Measurements from ENCODE around the gene RHOT2. TPM values are rescaled to one million over a fixed set of nuclear protein-coding genes. Genes with fewer than 3 reads are reported as not detected.

RHOT2 gene
- total and polyA plus RNA-seq, 10 of the 15 experiments (the other 5 are each of a cell fraction or from before 2014, with no cell fraction given), result 3.7 to 174 (median 69.8) TPM

DNA sequence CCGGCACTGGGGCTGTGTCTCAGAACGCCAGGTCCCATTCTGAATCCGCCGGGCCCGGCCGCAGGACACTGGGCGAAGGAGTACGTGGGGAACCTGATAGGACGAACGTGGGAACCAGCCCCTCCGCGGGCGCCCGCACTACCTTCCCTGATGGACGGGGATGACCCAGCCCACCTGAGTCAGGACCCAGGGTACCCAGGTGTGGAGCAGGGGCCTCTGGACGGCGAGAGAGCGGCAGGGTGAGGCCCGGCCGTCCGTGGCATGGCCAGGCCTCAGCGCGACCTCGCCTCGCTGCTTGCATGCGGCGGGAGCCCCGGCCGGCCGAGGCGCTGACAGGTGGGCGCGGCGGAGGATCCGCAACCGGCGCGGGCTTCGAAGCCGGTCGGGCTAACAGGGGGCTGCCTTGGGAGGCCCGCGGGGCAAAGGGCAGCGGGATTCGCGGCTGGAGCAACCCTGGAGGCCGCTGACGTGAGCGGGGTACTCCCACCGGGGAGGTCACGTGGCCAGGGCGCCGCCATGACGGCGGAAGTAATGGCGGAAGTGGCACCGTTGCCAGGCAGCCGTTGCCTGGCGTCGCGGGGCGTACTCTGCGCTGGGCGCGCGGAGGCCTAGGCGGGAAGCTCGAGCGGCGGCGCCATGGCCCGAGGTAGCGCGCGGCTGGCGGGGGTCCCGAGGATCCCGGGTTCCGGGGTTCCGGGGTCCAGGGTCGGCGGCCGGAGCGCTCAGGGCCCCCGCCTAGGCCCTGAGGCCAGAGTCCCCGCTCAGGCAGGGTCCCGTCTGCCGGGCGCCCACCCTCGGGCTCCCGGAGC, 18.9 kb upstream of the RHOT2 start, which contains the start of gene WDR90 (continued):
- TF ChIP-seq, protein P1, sequence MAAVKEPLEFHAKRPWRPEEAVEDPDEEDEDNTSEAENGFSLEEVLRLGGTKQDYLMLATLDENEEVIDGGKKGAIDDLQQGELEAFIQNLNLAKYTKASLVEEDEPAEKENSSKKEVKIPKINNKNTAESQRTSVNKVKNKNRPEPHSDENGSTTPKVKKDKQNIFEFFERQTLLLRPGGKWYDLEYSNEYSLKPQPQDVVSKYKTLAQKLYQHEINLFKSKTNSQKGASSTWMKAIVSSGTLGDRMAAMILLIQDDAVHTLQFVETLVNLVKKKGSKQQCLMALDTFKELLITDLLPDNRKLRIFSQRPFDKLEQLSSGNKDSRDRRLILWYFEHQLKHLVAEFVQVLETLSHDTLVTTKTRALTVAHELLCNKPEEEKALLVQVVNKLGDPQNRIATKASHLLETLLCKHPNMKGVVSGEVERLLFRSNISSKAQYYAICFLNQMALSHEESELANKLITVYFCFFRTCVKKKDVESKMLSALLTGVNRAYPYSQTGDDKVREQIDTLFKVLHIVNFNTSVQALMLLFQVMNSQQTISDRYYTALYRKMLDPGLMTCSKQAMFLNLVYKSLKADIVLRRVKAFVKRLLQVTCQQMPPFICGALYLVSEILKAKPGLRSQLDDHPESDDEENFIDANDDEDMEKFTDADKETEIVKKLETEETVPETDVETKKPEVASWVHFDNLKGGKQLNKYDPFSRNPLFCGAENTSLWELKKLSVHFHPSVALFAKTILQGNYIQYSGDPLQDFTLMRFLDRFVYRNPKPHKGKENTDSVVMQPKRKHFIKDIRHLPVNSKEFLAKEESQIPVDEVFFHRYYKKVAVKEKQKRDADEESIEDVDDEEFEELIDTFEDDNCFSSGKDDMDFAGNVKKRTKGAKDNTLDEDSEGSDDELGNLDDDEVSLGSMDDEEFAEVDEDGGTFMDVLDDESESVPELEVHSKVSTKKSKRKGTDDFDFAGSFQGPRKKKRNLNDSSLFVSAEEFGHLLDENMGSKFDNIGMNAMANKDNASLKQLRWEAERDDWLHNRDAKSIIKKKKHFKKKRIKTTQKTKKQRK (IDR thresholded peaks at IDR 0.05; ENCODE audit: low read depth, low read length), result no peak
- TF ChIP-seq BHLHE40 (IDR thresholded peaks at IDR 0.05; ENCODE audit: borderline replicate concordance in 1 of 2, low read depth in 2 of 2, low read length in 1 of 2) (peak; percentile 52 to 89; a peak in 3 of 4 replicates), ZNF592 (IDR thresholded peaks at IDR 0.05) (no peak), ZNF207 (IDR thresholded peaks at IDR 0.05; ENCODE audit: borderline replicate concordance) (no peak), POLR2A (IDR thresholded peaks at IDR 0.05; ENCODE audit: low read depth, low read length) (peak; percentile 84), IRF4 (IDR thresholded peaks at IDR 0.05; ENCODE audit: low read depth, low read length) (no peak), SIX5 (IDR thresholded peaks at IDR 0.05; ENCODE audit: low read depth, low read length, severe bottlenecking) (peak; percentile 52), ZBED1 (IDR thresholded peaks at IDR 0.05; ENCODE audit: borderline replicate concordance) (no peak), MXI1 (IDR thresholded peaks at IDR 0.05; ENCODE audit: low read depth, low read length) (peak; percentile 99), SMARCA5 (IDR thresholded peaks at IDR 0.05) (no peak), SMC3 (IDR thresholded peaks at IDR 0.05; ENCODE audit: borderline replicate concordance, low read length) (no peak), JUNB (IDR thresholded peaks at IDR 0.05) (no peak), PAX8 (IDR thresholded peaks at IDR 0.05) (no peak)
- TF ChIP-seq, protein P2, sequence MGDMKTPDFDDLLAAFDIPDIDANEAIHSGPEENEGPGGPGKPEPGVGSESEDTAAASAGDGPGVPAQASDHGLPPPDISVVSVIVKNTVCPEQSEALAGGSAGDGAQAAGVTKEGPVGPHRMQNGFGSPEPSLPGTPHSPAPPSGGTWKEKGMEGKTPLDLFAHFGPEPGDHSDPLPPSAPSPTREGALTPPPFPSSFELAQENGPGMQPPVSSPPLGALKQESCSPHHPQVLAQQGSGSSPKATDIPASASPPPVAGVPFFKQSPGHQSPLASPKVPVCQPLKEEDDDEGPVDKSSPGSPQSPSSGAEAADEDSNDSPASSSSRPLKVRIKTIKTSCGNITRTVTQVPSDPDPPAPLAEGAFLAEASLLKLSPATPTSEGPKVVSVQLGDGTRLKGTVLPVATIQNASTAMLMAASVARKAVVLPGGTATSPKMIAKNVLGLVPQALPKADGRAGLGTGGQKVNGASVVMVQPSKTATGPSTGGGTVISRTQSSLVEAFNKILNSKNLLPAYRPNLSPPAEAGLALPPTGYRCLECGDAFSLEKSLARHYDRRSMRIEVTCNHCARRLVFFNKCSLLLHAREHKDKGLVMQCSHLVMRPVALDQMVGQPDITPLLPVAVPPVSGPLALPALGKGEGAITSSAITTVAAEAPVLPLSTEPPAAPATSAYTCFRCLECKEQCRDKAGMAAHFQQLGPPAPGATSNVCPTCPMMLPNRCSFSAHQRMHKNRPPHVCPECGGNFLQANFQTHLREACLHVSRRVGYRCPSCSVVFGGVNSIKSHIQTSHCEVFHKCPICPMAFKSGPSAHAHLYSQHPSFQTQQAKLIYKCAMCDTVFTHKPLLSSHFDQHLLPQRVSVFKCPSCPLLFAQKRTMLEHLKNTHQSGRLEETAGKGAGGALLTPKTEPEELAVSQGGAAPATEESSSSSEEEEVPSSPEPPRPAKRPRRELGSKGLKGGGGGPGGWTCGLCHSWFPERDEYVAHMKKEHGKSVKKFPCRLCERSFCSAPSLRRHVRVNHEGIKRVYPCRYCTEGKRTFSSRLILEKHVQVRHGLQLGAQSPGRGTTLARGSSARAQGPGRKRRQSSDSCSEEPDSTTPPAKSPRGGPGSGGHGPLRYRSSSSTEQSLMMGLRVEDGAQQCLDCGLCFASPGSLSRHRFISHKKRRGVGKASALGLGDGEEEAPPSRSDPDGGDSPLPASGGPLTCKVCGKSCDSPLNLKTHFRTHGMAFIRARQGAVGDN (IDR thresholded peaks at IDR 0.05), result peak; percentile 95
- TF ChIP-seq, protein P3, sequence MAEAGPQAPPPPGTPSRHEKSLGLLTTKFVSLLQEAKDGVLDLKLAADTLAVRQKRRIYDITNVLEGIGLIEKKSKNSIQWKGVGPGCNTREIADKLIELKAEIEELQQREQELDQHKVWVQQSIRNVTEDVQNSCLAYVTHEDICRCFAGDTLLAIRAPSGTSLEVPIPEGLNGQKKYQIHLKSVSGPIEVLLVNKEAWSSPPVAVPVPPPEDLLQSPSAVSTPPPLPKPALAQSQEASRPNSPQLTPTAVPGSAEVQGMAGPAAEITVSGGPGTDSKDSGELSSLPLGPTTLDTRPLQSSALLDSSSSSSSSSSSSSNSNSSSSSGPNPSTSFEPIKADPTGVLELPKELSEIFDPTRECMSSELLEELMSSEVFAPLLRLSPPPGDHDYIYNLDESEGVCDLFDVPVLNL (IDR thresholded peaks at IDR 0.05; ENCODE audit: low read depth, low read length), result peak; percentile 87

All from GM12878 (cell line).